Neural crest cell (in vitro differentiated cells): ENCODE results near the gene RAB3IL1. TPM values are rescaled to one million over a fixed set of nuclear protein-coding genes. Genes with fewer than 3 reads are reported as not detected.

ENCODE experiments used
- DNase-seq: peaks from one replicate; pipeline ENCODE4 v3.0.0; 2021; ENCODE audit warnings: low read depth, mixed read lengths, low spot score
- H3K27ac Mint-ChIP-seq: one replicate; pipeline ENCODE4 v1.8.0; 2021; ENCODE audit warnings: mild to moderate bottlenecking, mixed read lengths; ENCODE audit not compliant: unreplicated experiment
- H3K27me3 Mint-ChIP-seq: 2 replicates; pipeline ENCODE4 v1.8.0; 2021; ENCODE audit warnings: low read depth, mild to moderate bottlenecking, mixed read lengths
- H3K36me3 Mint-ChIP-seq: 2 replicates; pipeline ENCODE4 v1.8.0; 2021; ENCODE audit warnings: low read depth, mild to moderate bottlenecking, mixed read lengths
- H3K4me1 Mint-ChIP-seq: 2 replicates; pipeline ENCODE4 v1.8.0; 2021; ENCODE audit warnings: mixed read lengths
- H3K4me3 Mint-ChIP-seq: one replicate; pipeline ENCODE4 v1.8.0; 2021; ENCODE audit warnings: mild to moderate bottlenecking, mixed read lengths
- H3K9me3 Mint-ChIP-seq: 2 replicates; pipeline ENCODE4 v1.8.0; 2021; ENCODE audit warnings: mixed read lengths
- total RNA-seq: library from RNA; stranded (reverse); gene quantifications from 2 replicates; pipeline ENCODE4 v1.2.1, GENCODE V29; 2021
- TF ChIP-seq, protein P1 (sequence below): fragments of 200-600 bp; sonication (generic); conservative IDR thresholded peaks from 2 replicates; pipeline ENCODE4 v1.5.0; 2021; ENCODE audit warnings: antibody characterized with exemption, mild to moderate bottlenecking

The RAB3IL1 gene
- total RNA-seq, 1 donor from 2014 or later: 3.4 TPM

DNA sequence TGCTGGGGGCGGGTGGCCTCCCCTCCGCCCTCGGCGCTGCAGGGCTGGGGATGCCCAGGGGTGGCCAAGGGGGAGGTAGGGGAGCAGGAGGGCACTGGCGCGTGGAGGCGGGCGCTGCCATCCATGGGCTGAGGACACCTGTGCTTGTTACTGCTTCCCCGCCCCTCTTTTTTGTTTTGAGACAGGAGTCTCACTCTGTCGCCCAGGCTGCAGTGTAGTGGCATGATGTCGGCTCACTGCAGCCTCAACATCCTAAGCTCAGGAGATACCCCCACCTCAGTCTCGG lies 25.3 kb downstream of the RAB3IL1 start:
- H3K27ac Mint-ChIP-seq: no peak overlapping the region
- no peaks in the 10 kb centered on the region for H3K36me3 Mint-ChIP-seq
- peaks cover 10% of the 10 kb centered on the region for H3K27me3 Mint-ChIP-seq
- TF ChIP-seq, protein P1, sequence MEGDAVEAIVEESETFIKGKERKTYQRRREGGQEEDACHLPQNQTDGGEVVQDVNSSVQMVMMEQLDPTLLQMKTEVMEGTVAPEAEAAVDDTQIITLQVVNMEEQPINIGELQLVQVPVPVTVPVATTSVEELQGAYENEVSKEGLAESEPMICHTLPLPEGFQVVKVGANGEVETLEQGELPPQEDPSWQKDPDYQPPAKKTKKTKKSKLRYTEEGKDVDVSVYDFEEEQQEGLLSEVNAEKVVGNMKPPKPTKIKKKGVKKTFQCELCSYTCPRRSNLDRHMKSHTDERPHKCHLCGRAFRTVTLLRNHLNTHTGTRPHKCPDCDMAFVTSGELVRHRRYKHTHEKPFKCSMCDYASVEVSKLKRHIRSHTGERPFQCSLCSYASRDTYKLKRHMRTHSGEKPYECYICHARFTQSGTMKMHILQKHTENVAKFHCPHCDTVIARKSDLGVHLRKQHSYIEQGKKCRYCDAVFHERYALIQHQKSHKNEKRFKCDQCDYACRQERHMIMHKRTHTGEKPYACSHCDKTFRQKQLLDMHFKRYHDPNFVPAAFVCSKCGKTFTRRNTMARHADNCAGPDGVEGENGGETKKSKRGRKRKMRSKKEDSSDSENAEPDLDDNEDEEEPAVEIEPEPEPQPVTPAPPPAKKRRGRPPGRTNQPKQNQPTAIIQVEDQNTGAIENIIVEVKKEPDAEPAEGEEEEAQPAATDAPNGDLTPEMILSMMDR: no peak
- no peaks in the 10 kb centered on the region for H3K4me1 Mint-ChIP-seq
- H3K9me3 Mint-ChIP-seq: no peaks in the 10 kb centered on the region
- no peak for DNase-seq
- peak overlapping the region; percentile 85 for H3K4me3 Mint-ChIP-seq

- Mint-ChIP-seq H3K27ac (no peak within 1 kb of the TSS), H3K4me1 (no peaks in the 10 kb centered on the region), H3K4me3 (peak within 1 kb of the TSS; percentile 85), H3K36me3 (no peaks in the 10 kb centered on the region), H3K9me3 (no peaks in the 10 kb centered on the region), H3K27me3 (peaks cover 10% of the 10 kb centered on the region)
- TF ChIP-seq, protein P1: no peak
- DNase-seq: peak; percentile 61
Measured at GRCh38 chr11:61891331-61892084, 25.9 kb downstream of the RAB3IL1 start, which contains the start of gene FADS3. Gene FADS3 (minus strand): TSS chr11:61891545. CDS start chr11:61891381, 164 bp downstream.

- Mint-ChIP-seq H3K27ac (no peak overlapping the region), H3K27me3 (peaks cover 10% of the 10 kb centered on the region), H3K4me3 (peak overlapping the region; percentile 79), H3K36me3 (no peaks in the 10 kb centered on the region), H3K4me1 (no peaks in the 10 kb centered on the region), H3K9me3 (no peaks in the 10 kb centered on the region)
- no peak for DNase-seq
- TF ChIP-seq, protein P1: peak; percentile 35
Measured at GRCh38 chr11:61890529-61891330, 26.6 kb downstream of the RAB3IL1 start.

GRCh38 chr11:61889831-61890230 lies 27.5 kb downstream of the RAB3IL1 start:
- TF ChIP-seq, protein P1: no peak
- Mint-ChIP-seq H3K4me3 (peak overlapping the region; percentile 47), H3K27ac (no peak overlapping the region), H3K9me3 (no peaks in the 10 kb centered on the region), H3K4me1 (no peaks in the 10 kb centered on the region), H3K36me3 (no peaks in the 10 kb centered on the region), H3K27me3 (peaks cover 10% of the 10 kb centered on the region)
- DNase-seq: no peak

- no peak for DNase-seq
- TF ChIP-seq, protein P1: no peak
Measured at GRCh38 chr11:61888590-61888989, 28.8 kb downstream of the RAB3IL1 start.

More at GRCh38 chr11:61888590-61888989, 28.8 kb downstream of the RAB3IL1 start:
- Mint-ChIP-seq H3K36me3 (no peaks in the 10 kb centered on the region), H3K4me1 (no peaks in the 10 kb centered on the region), H3K9me3 (no peaks in the 10 kb centered on the region), H3K4me3 (no peak overlapping the region), H3K27me3 (peaks cover 8% of the 10 kb centered on the region), H3K27ac (no peak overlapping the region)
